A673 (cell line): ENCODE measurements around the gene GATC. TPM values are rescaled to one million over a fixed set of nuclear protein-coding genes. Genes with fewer than 3 reads are reported as not detected.
"Not testable (repeated sequence)": the region's sequence is repeated elsewhere in the genome, so short reads cannot be mapped to it uniquely, and the experiment has no call there.

Source experiments
- BruUV-seq: library from RNA; stranded (reverse); fragments of 400-500 nt; replicated peaks from 2 replicates; lab custom pipeline; 2021; lab: Mats Ljungman, UMichigan
- CTCF ChIA-PET: fragments of 300-600 bp; sonication (Branson Sonifier 250); formaldehyde crosslinking; loops from one replicate; lab custom pipeline; 2022; ENCODE audit warnings: antibody characterized with exemption; lab: Charles Lee
- POLR2A ChIA-PET: fragments of 300-600 bp; sonication (Branson Sonifier 250); formaldehyde crosslinking; loops from one replicate; lab custom pipeline; 2022; ENCODE audit warnings: antibody characterized with exemption; ENCODE audit not compliant: low non-redundant PET; lab: Charles Lee
- DNase-seq: peaks from one replicate; pipeline ENCODE4 v3.0.0-alpha.2; 2015; ENCODE audit warnings: low spot score
- H3K27ac ChIP-seq: fragments of 200-600 bp; sonication (generic); 2 replicates; pipeline ENCODE4 v1.5.1; 2016; ENCODE audit warnings: mixed run types, low read depth, mild to moderate bottlenecking, mixed read lengths, antibody characterized with exemption, low read length; ENCODE audit not compliant: poor library complexity, severe bottlenecking
- H3K27me3 ChIP-seq: fragments of 200-600 bp; sonication (generic); replicated peaks from 2 replicates; pipeline ENCODE4 v1.6.1; 2017; ENCODE audit warnings: mixed run types, low read depth, mild to moderate bottlenecking, mixed read lengths, antibody characterized with exemption, low read length; ENCODE audit not compliant: insufficient read depth, poor library complexity
- H3K36me3 ChIP-seq: fragments of 200-600 bp; sonication (generic); 2 replicates; pipeline ENCODE4 v1.6.1; 2016; ENCODE audit warnings: mixed run types, mild to moderate bottlenecking, mixed read lengths, antibody characterized with exemption, low read length; ENCODE audit not compliant: insufficient read depth, poor library complexity, severe bottlenecking
- H3K4me1 ChIP-seq: fragments of 200-600 bp; sonication (generic); 2 replicates; pipeline ENCODE4 v1.6.1; 2017; ENCODE audit warnings: mixed run types, mild to moderate bottlenecking, mixed read lengths, antibody characterized with exemption, low read length; ENCODE audit not compliant: insufficient read depth, poor library complexity, severe bottlenecking
- H3K4me3 ChIP-seq: fragments of 200-600 bp; sonication (generic); 2 replicates; pipeline ENCODE4 v1.5.1; 2016; ENCODE audit warnings: low read depth, mixed run types, mild to moderate bottlenecking, mixed read lengths, low read length; ENCODE audit not compliant: poor library complexity, severe bottlenecking
- H3K9me3 ChIP-seq: fragments of 200-600 bp; sonication (generic); 2 replicates; pipeline ENCODE4 v1.6.1; 2016; ENCODE audit warnings: mixed run types, low read depth, mild to moderate bottlenecking, mixed read lengths, antibody characterized with exemption, low read length; ENCODE audit not compliant: poor library complexity, severe bottlenecking
- EZH2 ChIP-seq: fragments of 200-600 bp; sonication (generic); IDR thresholded peaks from 2 replicates; pipeline ENCODE4 v1.6.1; 2017; ENCODE audit warnings: borderline replicate concordance, low read depth, mild to moderate bottlenecking, mixed read lengths, antibody characterized with exemption, low read length; ENCODE audit not compliant: poor library complexity, severe bottlenecking
- intact Hi-C: fragments of 100-400 bp; cut with micrococcal nuclease; formaldehyde crosslinking; loops from one replicate; pipeline ENCODE4 v1.10.0; 2022; ENCODE audit not compliant: unreplicated experiment
- total RNA-seq: library from RNA; stranded (reverse); gene quantifications from 2 replicates; pipeline ENCODE4 v1.2.3, GENCODE V29; 2021
- TF ChIP-seq, protein P1 (sequence below): fragments of 300-800, 200-600 bp; sonication (generic); conservative IDR thresholded peaks from 2 replicates; pipeline ENCODE4 v1.5.1; 2017; ENCODE audit warnings: low read depth, mild to moderate bottlenecking, antibody characterized with exemption, low read length, moderate library complexity, mixed read lengths

The GATC gene
- total RNA-seq, 1 experiment from 2014 or later: 42.4 TPM

GRCh38 chr12:120439646-120440247 lies 6.5 kb upstream of the GATC start:
- H3K9me3 ChIP-seq: no peaks in the 10 kb centered on the region
- intact Hi-C loops: loop anchor here (10.0 kb wide), 2 partner anchors 115 to 215 kb away; partner anchors contain the start of gene PLA2G1B
- peaks cover 12% of the 10 kb centered on the region for H3K4me1 ChIP-seq
- H3K27ac ChIP-seq: no peak overlapping the region
- H3K27me3 ChIP-seq: no peaks in the 10 kb centered on the region
- ChIA-PET CTCF (no interaction called here), POLR2A (no interaction called here)
- TF ChIP-seq EZH2: no peak
- TF ChIP-seq, protein P1, sequence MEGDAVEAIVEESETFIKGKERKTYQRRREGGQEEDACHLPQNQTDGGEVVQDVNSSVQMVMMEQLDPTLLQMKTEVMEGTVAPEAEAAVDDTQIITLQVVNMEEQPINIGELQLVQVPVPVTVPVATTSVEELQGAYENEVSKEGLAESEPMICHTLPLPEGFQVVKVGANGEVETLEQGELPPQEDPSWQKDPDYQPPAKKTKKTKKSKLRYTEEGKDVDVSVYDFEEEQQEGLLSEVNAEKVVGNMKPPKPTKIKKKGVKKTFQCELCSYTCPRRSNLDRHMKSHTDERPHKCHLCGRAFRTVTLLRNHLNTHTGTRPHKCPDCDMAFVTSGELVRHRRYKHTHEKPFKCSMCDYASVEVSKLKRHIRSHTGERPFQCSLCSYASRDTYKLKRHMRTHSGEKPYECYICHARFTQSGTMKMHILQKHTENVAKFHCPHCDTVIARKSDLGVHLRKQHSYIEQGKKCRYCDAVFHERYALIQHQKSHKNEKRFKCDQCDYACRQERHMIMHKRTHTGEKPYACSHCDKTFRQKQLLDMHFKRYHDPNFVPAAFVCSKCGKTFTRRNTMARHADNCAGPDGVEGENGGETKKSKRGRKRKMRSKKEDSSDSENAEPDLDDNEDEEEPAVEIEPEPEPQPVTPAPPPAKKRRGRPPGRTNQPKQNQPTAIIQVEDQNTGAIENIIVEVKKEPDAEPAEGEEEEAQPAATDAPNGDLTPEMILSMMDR: peak; percentile 69
- H3K4me3 ChIP-seq: no peak overlapping the region
- no TSS peak for BruUV-seq
- peaks cover 43% of the 10 kb centered on the region for H3K36me3 ChIP-seq
- peak; percentile 83 for DNase-seq

- intact Hi-C loops: no loop called here
- no TSS peak for BruUV-seq
- Histone ChIP-seq H3K36me3 (peaks cover 51% of the 10 kb centered on the region), H3K4me3 (no peak overlapping the region), H3K4me1 (peaks cover 11% of the 10 kb centered on the region), H3K27me3 (no peaks in the 10 kb centered on the region), H3K9me3 (no peaks in the 10 kb centered on the region), H3K27ac (no peak overlapping the region)
- POLR2A ChIA-PET: no interaction called here
- no peak for DNase-seq
- CTCF ChIA-PET: no interaction called here
- TF ChIP-seq EZH2: no peak
- TF ChIP-seq, protein P1: no peak
Measured at GRCh38 chr12:120444676-120445075, 1.6 kb upstream of the GATC start.

- H3K27me3 ChIP-seq, H3K9me3 ChIP-seq, H3K4me1 ChIP-seq, DNase-seq, CTCF ChIA-PET, POLR2A ChIA-PET, intact Hi-C loops: not testable (repeated sequence)
- Histone ChIP-seq H3K27ac (peak overlapping the region; percentile 97), H3K4me3 (peak overlapping the region; percentile 100), H3K36me3 (peaks cover 41% of the 10 kb centered on the region)
- TSS peak; percentile 76 for BruUV-seq
Measured at GRCh38 chr12:120446844-120447178, 567 bp downstream of the GATC start.

DNA sequence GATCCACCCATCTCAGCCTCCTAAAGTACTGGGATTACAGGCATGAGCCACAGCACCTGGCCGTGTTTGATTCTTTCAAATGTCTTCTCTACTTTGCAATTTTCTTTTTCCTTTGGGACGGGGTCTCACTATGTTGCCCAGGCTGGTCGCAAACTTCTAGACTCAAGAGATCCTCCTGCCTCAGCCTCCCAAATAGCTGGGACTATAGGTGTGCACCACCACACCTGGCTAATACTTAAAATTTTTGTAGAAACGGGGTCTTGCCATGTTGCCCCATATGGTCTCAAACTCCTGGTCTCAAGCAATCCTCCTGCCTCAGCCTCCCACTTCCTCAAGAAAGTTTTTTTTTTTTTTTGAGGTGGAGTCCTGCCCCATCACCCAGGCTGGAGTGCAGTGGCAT lies 1.7 kb downstream of the GATC start:
- no peak for DNase-seq
- intact Hi-C loops: no loop called here
- CTCF ChIA-PET: no interaction called here
- no peak for TF ChIP-seq EZH2
- TF ChIP-seq, protein P1: no peak
- no peaks in the 10 kb centered on the region for H3K9me3 ChIP-seq
- BruUV-seq: no TSS peak
- POLR2A ChIA-PET: no interaction called here
- peaks cover 39% of the 10 kb centered on the region for H3K36me3 ChIP-seq
- H3K4me1 ChIP-seq: peaks cover 6% of the 10 kb centered on the region
- H3K27me3 ChIP-seq: no peaks in the 10 kb centered on the region
- no peak overlapping the region for H3K27ac ChIP-seq
- no peak overlapping the region for H3K4me3 ChIP-seq

DNA sequence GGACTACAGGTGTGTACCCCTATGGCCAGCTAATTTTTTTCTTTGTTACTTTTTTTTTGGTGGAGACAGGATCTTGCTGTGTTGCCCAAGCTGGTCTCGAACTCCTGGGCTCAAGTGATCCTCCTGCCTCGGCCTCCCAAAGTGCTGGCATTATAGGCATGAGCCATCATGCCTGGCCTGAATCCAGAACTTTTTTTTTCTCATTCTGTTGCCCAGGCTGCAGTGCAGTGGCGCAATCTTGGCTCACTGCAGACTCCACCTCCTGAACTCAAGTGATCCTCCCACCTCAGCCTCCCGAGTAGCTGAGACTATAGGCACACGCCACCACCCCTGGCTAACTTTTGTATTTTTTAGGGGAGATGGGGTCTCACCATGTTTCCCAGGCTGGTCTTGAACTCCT lies 6.3 kb downstream of the GATC start:
- BruUV-seq, H3K4me1 ChIP-seq, H3K9me3 ChIP-seq, H3K27ac ChIP-seq, POLR2A ChIA-PET, H3K4me3 ChIP-seq, intact Hi-C loops, H3K27me3 ChIP-seq, DNase-seq: not testable (repeated sequence)
- CTCF ChIA-PET: interaction anchor here (0.6 kb wide), 1 partner anchor 483 kb away, joined by 10 read pairs; no protein-coding TSS in a partner anchor
- H3K36me3 ChIP-seq: peaks cover 57% of the 10 kb centered on the region
